DOHH2 (cell line): ENCODE measurements around the gene MMP8.

Source experiments
- H3F3A ChIP-seq: fragments of 200-600 bp; sonication (generic), shearing (Covaris generic); 2 replicates; pipeline ENCODE4 v1.6.0; 2016; ENCODE audit warnings: antibody characterized with exemption, mild to moderate bottlenecking; ENCODE audit not compliant: control insufficient read depth, insufficient read depth
- H3K27ac ChIP-seq: fragments of 200-600 bp; sonication (generic); 2 replicates; pipeline ENCODE4 v1.5.1; 2014; ENCODE audit warnings: low read depth, mild to moderate bottlenecking, low read length, moderate library complexity
- H3K27me3 ChIP-seq: fragments of 200-600 bp; sonication (generic); 2 replicates; pipeline ENCODE4 v1.6.1; 2014; ENCODE audit warnings: mild to moderate bottlenecking, low read length, mixed read lengths; ENCODE audit not compliant: control insufficient read depth
- H3K36me3 ChIP-seq: fragments of 200-600 bp; sonication (generic); 2 replicates; pipeline ENCODE4 v1.6.1; 2014; ENCODE audit warnings: mild to moderate bottlenecking, low read length, moderate library complexity, mixed read lengths; ENCODE audit not compliant: control insufficient read depth
- H3K4me1 ChIP-seq: fragments of 200-600 bp; sonication (generic); 2 replicates; pipeline ENCODE4 v1.6.1; 2014; ENCODE audit warnings: mild to moderate bottlenecking, low read length, mixed read lengths; ENCODE audit not compliant: control insufficient read depth
- H3K4me2 ChIP-seq: fragments of 200-600 bp; sonication (generic); 2 replicates; pipeline ENCODE4 v1.6.0; 2014; ENCODE audit warnings: mild to moderate bottlenecking, low read length, moderate library complexity
- H3K4me3 ChIP-seq: fragments of 200-600 bp; sonication (generic); 2 replicates; pipeline ENCODE4 v1.5.1; 2014; ENCODE audit warnings: mild to moderate bottlenecking, low read length, mixed read lengths
- H3K79me2 ChIP-seq: fragments of 200-600 bp; sonication (generic); 2 replicates; pipeline ENCODE4 v1.6.1; 2014; ENCODE audit warnings: mild to moderate bottlenecking, low read length, mixed read lengths; ENCODE audit not compliant: control insufficient read depth
- H3K9me2 ChIP-seq: fragments of 200-600 bp; sonication (generic); replicated peaks from 2 replicates; pipeline ENCODE4 v1.6.1; 2014; ENCODE audit warnings: mild to moderate bottlenecking, low read length, mixed read lengths; ENCODE audit not compliant: control insufficient read depth
- H3K9me3 ChIP-seq: fragments of 200-600 bp; sonication (generic); 2 replicates; pipeline ENCODE4 v1.6.1; 2014; ENCODE audit warnings: antibody characterized with exemption, low read length, mixed read lengths; ENCODE audit not compliant: control insufficient read depth, insufficient read depth
- H4K20me1 ChIP-seq: fragments of 200-600 bp; sonication (generic); 2 replicates; pipeline ENCODE4 v1.6.0; 2014; ENCODE audit warnings: low read depth, mild to moderate bottlenecking, antibody characterized with exemption, low read length, moderate library complexity; ENCODE audit not compliant: control insufficient read depth, insufficient read depth
- CTCF ChIP-seq: fragments of 200-600 bp; sonication (generic); IDR thresholded peaks from one replicate; pipeline ENCODE4 v1.5.1; 2014; ENCODE audit warnings: antibody characterized with exemption, mild to moderate bottlenecking, low read depth, low read length; ENCODE audit not compliant: poor library complexity, severe bottlenecking
- EZH2phosphoT487 ChIP-seq: fragments of 200-600 bp; sonication (generic); IDR thresholded peaks from 2 replicates; pipeline ENCODE4 v1.6.1; 2017; ENCODE audit warnings: borderline replicate concordance, mild to moderate bottlenecking, antibody characterized with exemption, low read length, moderate library complexity, mixed read lengths

MMP8 gene

GRCh38 chr11:102685338-102685737 lies 39.4 kb downstream of the MMP8 start:
- Histone ChIP-seq H3K9me3 (no peaks in the 10 kb centered on the region), H3K27me3 (no peaks in the 10 kb centered on the region; the same call in 1 of the 2 replicates), H3F3A (no peaks in the 10 kb centered on the region), H3K4me2 (no peak overlapping the region), H3K4me1 (no peaks in the 10 kb centered on the region), H3K27ac (no peak overlapping the region), H3K36me3 (no peaks in the 10 kb centered on the region), H3K79me2 (no peaks in the 10 kb centered on the region), H3K4me3 (no peak overlapping the region), H4K20me1 (no peaks in the 10 kb centered on the region), H3K9me2 (no peaks in the 10 kb centered on the region)
- no peak for TF ChIP-seq EZH2phosphoT487
- TF ChIP-seq CTCF = no peak

GRCh38 chr11:102683277-102683676 lies 41.5 kb downstream of the MMP8 start:
- Histone ChIP-seq H3K27me3 (no peaks in the 10 kb centered on the region; the same call in 1 of the 2 replicates), H3K4me1 (no peaks in the 10 kb centered on the region), H3F3A (no peaks in the 10 kb centered on the region), H3K4me3 (no peak overlapping the region), H3K79me2 (no peaks in the 10 kb centered on the region), H3K4me2 (no peak overlapping the region), H3K9me3 (no peaks in the 10 kb centered on the region), H3K9me2 (no peaks in the 10 kb centered on the region), H3K36me3 (no peaks in the 10 kb centered on the region), H3K27ac (no peak overlapping the region), H4K20me1 (no peaks in the 10 kb centered on the region)
- no peak for TF ChIP-seq CTCF
- no peak for TF ChIP-seq EZH2phosphoT487

- Histone ChIP-seq H3F3A (no peaks in the 10 kb centered on the region), H3K79me2 (no peaks in the 10 kb centered on the region), H3K4me3 (no peak overlapping the region), H3K9me3 (no peaks in the 10 kb centered on the region), H3K27me3 (no peaks in the 10 kb centered on the region; the same call in 1 of the 2 replicates), H3K36me3 (no peaks in the 10 kb centered on the region), H3K4me1 (no peaks in the 10 kb centered on the region), H3K4me2 (no peak overlapping the region), H3K9me2 (no peaks in the 10 kb centered on the region), H4K20me1 (no peaks in the 10 kb centered on the region), H3K27ac (no peak overlapping the region)
- TF ChIP-seq CTCF (no peak), EZH2phosphoT487 (no peak)
Measured at GRCh38 chr11:102680945-102681344, 43.8 kb downstream of the MMP8 start.

GRCh38 chr11:102678022-102678421 lies 46.7 kb downstream of the MMP8 start:
- Histone ChIP-seq H3K79me2 (no peaks in the 10 kb centered on the region), H3K36me3 (no peaks in the 10 kb centered on the region), H3K4me2 (no peak overlapping the region), H4K20me1 (no peaks in the 10 kb centered on the region), H3F3A (no peaks in the 10 kb centered on the region), H3K27ac (no peak overlapping the region), H3K9me3 (no peaks in the 10 kb centered on the region), H3K27me3 (no peaks in the 10 kb centered on the region), H3K4me1 (no peaks in the 10 kb centered on the region), H3K9me2 (no peaks in the 10 kb centered on the region), H3K4me3 (no peak overlapping the region)
- TF ChIP-seq EZH2phosphoT487 = no peak
- no peak for TF ChIP-seq CTCF
